Cardiac muscle cell (in vitro differentiated cells and primary cell): ENCODE measurements around the gene TM9SF4. TPM values are rescaled to one million over a fixed set of nuclear protein-coding genes. Genes with fewer than 3 reads are reported as not detected.

Experiments
- DNase-seq, 2 donors: peaks; one replicate each; pipeline versions ENCODE4 v3.0.0 to v3.0.0-alpha.2; 2010 to 2017; ENCODE audit warnings: low read depth in 1 of 2, low spot score in 1 of 2
- H3K27ac ChIP-seq: fragments of 200-600 bp; sonication (generic); 2 replicates; pipeline ENCODE4 v1.5.1; 2016
- H3K27me3 ChIP-seq: fragments of 200-600 bp; sonication (generic); 2 replicates; pipeline ENCODE4 v1.6.0; 2016; ENCODE audit warnings: control low read depth
- H3K36me3 ChIP-seq: fragments of 200-600 bp; sonication (generic); 2 replicates; pipeline ENCODE4 v1.5.1; 2016; ENCODE audit warnings: control low read depth
- H3K4me1 ChIP-seq: fragments of 200-600 bp; sonication (generic); 2 replicates; pipeline ENCODE4 v1.8.1; 2017; ENCODE audit warnings: low read depth, mild to moderate bottlenecking, mixed run types
- H3K4me3 ChIP-seq: fragments of 200-600 bp; sonication (generic); 2 replicates; pipeline ENCODE4 v1.5.1; 2016; ENCODE audit warnings: mild to moderate bottlenecking
- H3K9me3 ChIP-seq: fragments of 200-600 bp; sonication (generic); 2 replicates; pipeline ENCODE4 v1.5.1; 2017; ENCODE audit warnings: low read depth, mild to moderate bottlenecking, control low read depth
- CTCF ChIP-seq: IDR thresholded peaks from 2 replicates; pipeline ENCODE4 v1.5.1; 2012; ENCODE audit warnings: low read depth, mild to moderate bottlenecking, low read length
- polyA plus RNA-seq: library from polyadenylated mRNA; unstranded; fragments of >200 nt; fragmentation: Nextera tagmentation; extraction: Ambion mirVana; gene quantifications from 2 replicates; pipeline ENCODE4 v1.2.1, GENCODE V29; 2016
- total RNA-seq: library from RNA; depleted of rRNA; stranded (reverse); fragments of >200 nt; gene quantifications from 2 replicates; pipeline ENCODE4 v1.2.3, GENCODE V29; 2016

The TM9SF4 gene
- total and polyA plus RNA-seq, 2 experiments from 2014 or later, result 52.5 to 54.6 TPM

- TF ChIP-seq CTCF, result no peak
- Histone ChIP-seq H3K4me1 (peaks cover 26% of the 10 kb centered on the region), H3K4me3 (no peak overlapping the region), H3K9me3 (no peaks in the 10 kb centered on the region), H3K27me3 (no peaks in the 10 kb centered on the region), H3K36me3 (peaks cover 44% of the 10 kb centered on the region), H3K27ac (no peak overlapping the region)
- DNase-seq, result no peak
Observed at GRCh38 chr20:32199006-32199405, 89.5 kb downstream of the TM9SF4 start.

GRCh38 chr20:32201296-32201976 lies 91.9 kb downstream of the TM9SF4 start:
- Histone ChIP-seq H3K9me3 (no peaks in the 10 kb centered on the region), H3K27me3 (no peaks in the 10 kb centered on the region), H3K36me3 (peaks cover 29% of the 10 kb centered on the region), H3K4me3 (no peak overlapping the region), H3K27ac (no peak overlapping the region), H3K4me1 (peaks cover 45% of the 10 kb centered on the region)
- DNase-seq, result no peak
- TF ChIP-seq CTCF, result no peak

DNA sequence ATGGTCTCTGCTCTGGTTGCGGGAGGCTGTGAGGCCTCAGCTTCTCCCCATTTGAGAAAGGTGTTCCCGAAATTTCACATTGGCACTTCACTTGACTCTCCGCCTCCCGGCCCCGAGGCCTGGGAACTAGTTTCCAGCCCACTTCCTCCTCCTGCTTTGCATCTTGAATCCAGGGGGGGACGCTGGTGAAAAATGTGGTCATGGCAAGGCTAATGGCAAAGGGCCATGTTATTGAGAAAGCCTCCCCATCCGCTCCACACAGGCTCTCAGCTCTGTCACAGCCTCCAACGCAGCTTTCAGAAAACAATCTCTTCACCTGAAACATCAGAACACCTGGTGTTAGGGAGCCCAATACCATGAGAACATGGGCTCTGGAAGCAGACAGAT lies 92.5 kb downstream of the TM9SF4 start:
- Histone ChIP-seq H3K27ac (no peak overlapping the region), H3K36me3 (peaks cover 27% of the 10 kb centered on the region)

DNA sequence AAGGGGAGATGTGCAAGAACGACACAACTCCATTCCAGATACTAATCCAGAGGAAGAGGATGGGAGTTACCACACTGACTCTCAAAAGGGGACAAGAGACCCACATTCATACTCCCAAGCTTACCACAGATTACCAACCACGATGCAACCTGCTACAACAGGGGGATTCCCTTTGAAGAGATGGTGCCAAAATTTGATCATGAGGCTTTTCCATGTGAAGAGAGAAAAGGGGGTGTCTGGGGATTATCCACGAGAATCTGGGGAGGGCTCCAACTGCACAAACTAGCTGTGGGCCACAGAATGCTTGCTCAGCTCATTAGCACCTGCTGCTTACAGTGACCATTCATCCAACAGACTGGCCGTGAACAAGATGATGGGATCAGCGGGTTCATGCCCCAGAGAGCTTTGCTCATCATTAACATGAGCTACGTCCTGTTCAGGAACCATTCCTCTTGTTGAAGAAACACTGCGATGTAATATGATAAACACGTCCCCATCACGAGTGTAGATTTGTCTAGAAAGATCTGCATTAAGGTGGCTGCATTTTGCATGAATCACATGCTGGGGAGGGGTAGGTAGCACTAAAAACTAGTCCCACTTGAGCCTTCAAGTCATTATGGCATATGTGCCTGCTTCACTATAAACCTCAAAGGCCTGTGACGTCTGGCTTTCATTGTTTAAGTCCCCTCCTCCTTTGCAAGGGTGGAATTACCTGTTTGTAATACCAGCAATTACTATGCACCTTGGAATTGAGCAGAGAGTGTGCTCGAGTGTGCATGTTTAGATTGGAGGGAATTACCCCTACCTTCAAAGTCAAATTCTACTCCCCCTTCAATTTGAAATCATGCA lies 94.1 kb downstream of the TM9SF4 start:
- no peak for TF ChIP-seq CTCF
- Histone ChIP-seq H3K9me3 (no peaks in the 10 kb centered on the region), H3K27me3 (no peaks in the 10 kb centered on the region), H3K4me1 (peaks cover 50% of the 10 kb centered on the region), H3K4me3 (no peak overlapping the region), H3K27ac (peak overlapping the region; percentile 99), H3K36me3 (peaks cover 18% of the 10 kb centered on the region)
- DNase-seq, result no peak

More for the DNA sequence above, 92.5 kb downstream of the TM9SF4 start:
- peak in 1 of 2 donors; percentile 58 for DNase-seq
- peak; percentile 5 for TF ChIP-seq CTCF
- no peak overlapping the region for H3K4me3 ChIP-seq
- no peaks in the 10 kb centered on the region for H3K9me3 ChIP-seq
- H3K27me3 ChIP-seq, result no peaks in the 10 kb centered on the region
- H3K4me1 ChIP-seq, result peaks cover 47% of the 10 kb centered on the region

DNA sequence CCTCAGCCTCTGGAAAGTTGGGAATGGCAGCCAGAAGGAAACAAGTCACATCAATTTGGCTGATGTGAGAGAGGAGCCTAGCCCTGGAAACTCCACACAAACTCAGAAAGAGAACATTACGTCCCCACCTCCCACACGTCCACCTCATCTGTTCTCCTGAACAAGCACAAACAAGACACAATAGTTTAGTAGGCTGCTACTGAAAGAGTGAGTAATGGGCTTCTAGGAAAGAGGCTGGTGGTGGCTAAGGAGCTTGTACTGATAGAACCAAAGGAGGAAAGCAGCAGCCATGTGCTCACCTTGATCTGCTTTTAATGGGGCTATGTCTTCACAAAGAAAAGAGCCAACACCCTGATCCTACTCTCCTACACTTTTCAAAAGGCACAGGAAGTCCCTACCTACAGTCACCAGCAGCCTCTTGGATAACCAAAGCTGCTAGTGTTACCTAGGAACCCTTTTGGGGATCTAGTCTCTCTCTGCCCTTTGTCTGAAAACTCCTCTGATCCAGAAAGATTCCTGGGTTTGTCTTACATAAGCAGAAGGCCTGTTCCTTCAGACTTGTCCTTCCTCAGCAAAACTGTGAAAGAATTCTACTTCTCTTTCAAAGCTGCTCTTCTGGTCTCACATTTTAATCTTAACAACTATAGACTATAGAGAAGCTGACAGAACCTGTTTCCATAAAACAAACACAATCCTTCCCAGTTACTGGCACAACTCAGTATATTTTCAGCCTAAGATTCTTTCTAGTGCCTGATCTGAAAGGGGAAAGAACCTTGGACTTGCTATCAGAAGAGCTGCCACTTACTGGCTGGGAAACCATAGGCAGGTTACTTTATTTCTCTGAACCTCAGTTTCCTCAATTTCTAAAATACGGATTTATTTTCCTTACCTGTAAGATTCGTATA lies 94.9 kb downstream of the TM9SF4 start:
- Histone ChIP-seq H3K27ac (peak overlapping the region; percentile 99), H3K4me1 (peaks cover 46% of the 10 kb centered on the region), H3K4me3 (peak overlapping the region; percentile 87), H3K9me3 (no peaks in the 10 kb centered on the region), H3K36me3 (peaks cover 11% of the 10 kb centered on the region), H3K27me3 (no peaks in the 10 kb centered on the region)
- TF ChIP-seq CTCF, result no peak
- DNase-seq, result peak in 1 of 2 donors; percentile 52
